CD14-positive monocyte (primary cell): Measurements from ENCODE around the gene CRYGA. TPM values are rescaled to one million over a fixed set of nuclear protein-coding genes. Genes with fewer than 3 reads are reported as not detected.

ENCODE experiments used
- DNase-seq, 3 donors: peaks; one replicate each; pipeline ENCODE4 v3.0.0-alpha.2; 2011 to 2022
- H2AFZ ChIP-seq: 2 replicates; pipeline ENCODE4 v1.6.0; 2012; ENCODE audit warnings: mild to moderate bottlenecking, low read depth, low read length, inconsistent platforms; ENCODE audit not compliant: insufficient read depth, poor library complexity, severe bottlenecking
- H3K27ac ChIP-seq, 2 donors: 1 replicate in 1 of 2; 2 replicates in 1 of 2; pipeline ENCODE4 v1.5.1; 2012 to 2013; ENCODE audit warnings: low read length in 2 of 2, control low read depth in 1 of 2, inconsistent platforms in 1 of 2, low read depth in 1 of 2, mild to moderate bottlenecking in 1 of 2
- H3K27me3 ChIP-seq, 2 donors: one replicate each; pipeline versions ENCODE4 v1.6.0 to v1.6.1; 2011 to 2013; ENCODE audit warnings: low read length in 2 of 2; ENCODE audit not compliant: control insufficient read depth in 2 of 2, insufficient read depth in 2 of 2
- H3K36me3 ChIP-seq, 2 donors: replicated peaks in 1 of 2; 1 replicate in 1 of 2; 2 replicates in 1 of 2; pipeline versions ENCODE4 v1.5.1 to v1.6.1; 2012 to 2013; ENCODE audit warnings: low read length in 2 of 2, control low read depth in 1 of 2, inconsistent platforms in 1 of 2, mild to moderate bottlenecking in 1 of 2; ENCODE audit not compliant: insufficient read depth in 2 of 2, control insufficient read depth in 1 of 2
- H3K4me1 ChIP-seq, 2 donors: 1 replicate in 1 of 2; 2 replicates in 1 of 2; pipeline versions ENCODE4 v1.5.1 to v1.6.1; 2012 to 2013; ENCODE audit warnings: low read length in 2 of 2, control low read depth in 1 of 2, inconsistent platforms in 1 of 2, mild to moderate bottlenecking in 1 of 2, moderate library complexity in 1 of 2; ENCODE audit not compliant: insufficient read depth in 2 of 2, control insufficient read depth in 1 of 2
- H3K4me2 ChIP-seq: replicated peaks from 2 replicates; pipeline ENCODE3; 2012; ENCODE audit warnings: low read length, moderate library complexity, mild to moderate bottlenecking; ENCODE audit not compliant: poor library complexity, severe bottlenecking; ENCODE audit errors: extremely low read depth
- H3K4me3 ChIP-seq, 3 experiments: fragments of 200-600 bp in 1 of 3; sonication (generic) in 1 of 3; replicated peaks in 1 of 3; 1 replicate in 2 of 3; 2 replicates in 1 of 3; pipeline ENCODE4 v1.5.1; 2011 to 2013; ENCODE audit warnings: low read length in 3 of 3, mild to moderate bottlenecking in 3 of 3, control low read depth in 2 of 3, low read depth in 2 of 3, inconsistent platforms in 1 of 3, moderate library complexity in 1 of 3
- H3K79me2 ChIP-seq: 2 replicates; pipeline ENCODE4 v1.6.0; 2012; ENCODE audit warnings: mild to moderate bottlenecking, control low read depth, inconsistent platforms, low read length, moderate library complexity; ENCODE audit not compliant: insufficient read depth
- H3K9ac ChIP-seq: 2 replicates; pipeline ENCODE4 v1.6.0; 2017; ENCODE audit warnings: low read length, mild to moderate bottlenecking; ENCODE audit not compliant: insufficient read depth, poor library complexity, severe bottlenecking
- H3K9me3 ChIP-seq, 2 donors: replicated peaks in 1 of 2; 1 replicate in 1 of 2; 2 replicates in 1 of 2; pipeline versions ENCODE4 v1.5.1 to v1.6.1; 2012 to 2013; ENCODE audit warnings: low read length in 2 of 2, control low read depth in 1 of 2; ENCODE audit not compliant: control insufficient read depth in 1 of 2, insufficient read depth in 1 of 2
- H4K20me1 ChIP-seq: 2 replicates; pipeline ENCODE4 v1.6.0; 2012; ENCODE audit warnings: mild to moderate bottlenecking, low read length, control low read depth, moderate library complexity; ENCODE audit not compliant: insufficient read depth
- H3K27ac Mint-ChIP-seq, 7 donors: one replicate each; pipeline ENCODE4 v1.8.0; 2020; ENCODE audit warnings: mild to moderate bottlenecking in 7 of 7, mixed read lengths in 7 of 7, moderate library complexity in 6 of 7, inconsistent platforms in 2 of 7
- H3K27me3 Mint-ChIP-seq, 3 donors: one replicate each; pipeline ENCODE4 v1.8.0; 2021 to 2022; ENCODE audit warnings: low read depth in 3 of 3, mild to moderate bottlenecking in 3 of 3, mixed read lengths in 3 of 3, moderate library complexity in 3 of 3, inconsistent platforms in 1 of 3
- H3K36me3 Mint-ChIP-seq, 2 donors: one replicate each; pipeline ENCODE4 v1.8.0; 2020; ENCODE audit warnings: mixed read lengths in 2 of 2, inconsistent platforms in 1 of 2, mild to moderate bottlenecking in 1 of 2
- H3K4me1 Mint-ChIP-seq: one replicate; pipeline ENCODE4 v1.8.0; 2020; ENCODE audit warnings: mild to moderate bottlenecking, mixed read lengths
- H3K4me3 Mint-ChIP-seq, 2 donors: one replicate each; pipeline ENCODE4 v1.8.0; 2020; ENCODE audit warnings: mild to moderate bottlenecking in 2 of 2, mixed read lengths in 2 of 2, moderate library complexity in 1 of 2
- H3K9me3 Mint-ChIP-seq, 7 donors: one replicate each; pipeline ENCODE4 v1.8.0; 2020 to 2022; ENCODE audit warnings: mixed read lengths in 7 of 7, mild to moderate bottlenecking in 6 of 7, moderate library complexity in 6 of 7, inconsistent platforms in 2 of 7
- CTCF ChIP-seq: fragments of 200-600 bp; IDR thresholded peaks from one replicate; pipeline ENCODE4 v1.8.0; 2022; ENCODE audit warnings: antibody characterized with exemption, mild to moderate bottlenecking
- WGBS: methylation state at CpG from one replicate; pipeline ENCODE4 v1.1.5; 2013; ENCODE audit warnings: missing lambda C conversion rate; ENCODE audit not compliant: insufficient coverage; 5-methylcytosine and 5-hydroxymethylcytosine counted together
- intact Hi-C, 2 donors: fragments of 100-400 bp; cut with micrococcal nuclease; formaldehyde crosslinking; loops; one replicate each; pipeline versions ENCODE4 v1.15.0 to v1.15.1; 2023
- polyA plus RNA-seq, 3 donors: library from polyadenylated mRNA; depleted of rRNA in 1 of 3; unstranded in 2 of 3; stranded (reverse) in 1 of 3; fragments of 300-500 nt in 2 of 3; fragments of >200 nt in 1 of 3; fragmentation: Illumina TruSeq in 2 of 3; gene quantifications; 1 replicate in 2 of 3; 2 replicates in 1 of 3; pipeline ENCODE4 v1.2.3, GENCODE V29; 2012 to 2021

Gene CRYGA
- polyA plus RNA-seq, 3 donors, result not detected

- Histone ChIP-seq H3K9ac (no peak overlapping the region), H3K9me3 (peaks cover 0 to 4% of the 10 kb centered on the region in 2 donors), H4K20me1 (no peaks in the 10 kb centered on the region), H3K27ac (no peak overlapping the region), H3K4me1 (no peaks in the 10 kb centered on the region), H3K36me3 (no peaks in the 10 kb centered on the region), H3K27me3 (no peaks in the 10 kb centered on the region), H3K79me2 (no peaks in the 10 kb centered on the region), H2AFZ (no peak overlapping the region), H3K4me3 (no peak overlapping the region), H3K4me2 (no peak overlapping the region)
- no peak overlapping the region for H3K4me3 Mint-ChIP-seq
- DNase-seq, result no peak
- no peaks in the 10 kb centered on the region for H3K36me3 Mint-ChIP-seq
- H3K9me3 Mint-ChIP-seq, result peaks cover 10 to 18% (median 14%) of the 10 kb centered on the region in 7 donors
- H3K4me1 Mint-ChIP-seq, result peaks cover 5% of the 10 kb centered on the region
- no peak for TF ChIP-seq CTCF
- intact Hi-C loops, result no loop called here
- no peak overlapping the region for H3K27ac Mint-ChIP-seq
- H3K27me3 Mint-ChIP-seq, result peaks cover 0 to 2% (median 0%) of the 10 kb centered on the region in 3 donors
Observed at GRCh38 chr2:208147008-208147407, 16.4 kb downstream of the CRYGA start.

GRCh38 chr2:208146006-208146405 lies 17.4 kb downstream of the CRYGA start, which contains the start of gene CRYGB:
Gene CRYGB (minus strand): TSS chr2:208146158. CDS start chr2:208146120, 38 bp downstream.
- no peaks in the 10 kb centered on the region for H4K20me1 ChIP-seq
- H3K36me3 Mint-ChIP-seq, result no peaks in the 10 kb centered on the region
- H3K9me3 ChIP-seq, result no peaks in the 10 kb centered on the region
- peaks cover 0 to 4% (median 0%) of the 10 kb centered on the region in 3 donors for H3K27me3 Mint-ChIP-seq
- peaks cover 5% of the 10 kb centered on the region for H3K4me1 Mint-ChIP-seq
- no peaks in the 10 kb centered on the region for H3K4me1 ChIP-seq
- 66% methylated on average over 3 of the region's 6 CpGs for WGBS
- H3K36me3 ChIP-seq, result no peaks in the 10 kb centered on the region
- no peak within 1 kb of the TSS for H3K27ac ChIP-seq
- DNase-seq, result no peak
- H3K27me3 ChIP-seq, result no peaks in the 10 kb centered on the region
- H3K79me2 ChIP-seq, result no peaks in the 10 kb centered on the region
- no peak within 1 kb of the TSS for H3K27ac Mint-ChIP-seq
- intact Hi-C loops, result no loop called here
- H3K9me3 Mint-ChIP-seq, result peaks cover 4 to 10% (median 6%) of the 10 kb centered on the region in 7 donors
- no peak within 1 kb of the TSS for H3K4me3 ChIP-seq
- H2AFZ ChIP-seq, result no peak within 1 kb of the TSS
- no peak within 1 kb of the TSS for H3K4me3 Mint-ChIP-seq
- no peak within 1 kb of the TSS for H3K4me2 ChIP-seq
- TF ChIP-seq CTCF, result no peak
- no peak within 1 kb of the TSS for H3K9ac ChIP-seq
